ENCODE results near the gene SAMM50. TPM values are rescaled to one million over a fixed set of nuclear protein-coding genes. Genes with fewer than 3 reads are reported as not detected.

The SAMM50 gene
- total RNA-seq, 1 donor from 2014 or later = 40.8 TPM

- no peak overlapping the region for H3K4me3 ChIP-seq (ENCODE audit: low read depth, low read length)
- no peak for TF ChIP-seq CTCF (conservative IDR thresholded peaks at IDR 0.05; ENCODE audit: low read depth, low read length)
- no peak for DNase-seq (ENCODE audit: low read depth)
Observed at GRCh38 chr22:44039566-44040171, 84.4 kb downstream of the SAMM50 start.

GRCh38 chr22:44042249-44043218 is 87.3 kb downstream of the SAMM50 start:
- H3K4me3 ChIP-seq (ENCODE audit: low read depth, low read length) = no peak overlapping the region
- TF ChIP-seq CTCF (conservative IDR thresholded peaks at IDR 0.05; ENCODE audit: low read depth, low read length) = no peak
- no peak for DNase-seq (ENCODE audit: low read depth)

GRCh38 chr22:44045145-44045544 is 89.9 kb downstream of the SAMM50 start:
- no peak overlapping the region for H3K4me3 ChIP-seq (ENCODE audit: low read depth, low read length)
- no peak for DNase-seq (ENCODE audit: low read depth)
- no peak for TF ChIP-seq CTCF (conservative IDR thresholded peaks at IDR 0.05; ENCODE audit: low read depth, low read length)

Other genes with a start within 250 kb of the SAMM50 start
- 0.07 and 0.23 TPM in 2 replicates for gene EFCAB6, start 143.1 kb upstream of the SAMM50 start, total RNA-seq
- gene SULT4A1, start 92.9 kb upstream of the SAMM50 start, total RNA-seq = 0.51 and 2.1 TPM in 2 replicates
- not detected in 2 replicates for gene PNPLA5, start 63.4 kb upstream of the SAMM50 start, total RNA-seq
- gene PNPLA3, start 31.6 kb upstream of the SAMM50 start, total RNA-seq = 7.6 and 12.4 TPM in 2 replicates
- 74.2 and 79.9 TPM in 2 replicates for gene PARVB, start 68.9 kb downstream of the SAMM50 start, total RNA-seq
- not detected in 2 replicates for gene PARVG, start 225.5 kb downstream of the SAMM50 start, total RNA-seq